Natural killer cell (primary cell): ENCODE data around the gene REEP1. TPM values are rescaled to one million over a fixed set of nuclear protein-coding genes. Genes with fewer than 3 reads are reported as not detected.
A peak's percentile ranks its signal among the peaks of the same experiment; 100 is the strongest.

Experiments
- ATAC-seq, 3 donors: fragments of 150-1000 bp in 2 of 3; fragments of 200-7000 bp in 1 of 3; cut with Tn5 transposase; 1 replicate in 1 of 3; 2 replicates in 2 of 3; pipeline ENCODE4 v1.10.0; 2021; ENCODE audit warnings: mild to moderate bottlenecking in 2 of 3, moderate library complexity in 2 of 3
- DNase-seq, 2 donors: peaks; one replicate each; pipeline versions ENCODE4 v3.0.0 to v3.0.0-alpha.2; 2013 to 2021; ENCODE audit warnings: mixed read lengths in 1 of 2
- H3K27ac ChIP-seq: one replicate; pipeline ENCODE4 v1.5.1; 2013; ENCODE audit warnings: mild to moderate bottlenecking, low read length
- H3K27me3 ChIP-seq: one replicate; pipeline ENCODE4 v1.6.1; 2013; ENCODE audit warnings: low read length; ENCODE audit not compliant: control insufficient read depth, insufficient read depth
- H3K36me3 ChIP-seq: one replicate; pipeline ENCODE4 v1.6.1; 2013; ENCODE audit warnings: low read length; ENCODE audit not compliant: control insufficient read depth, insufficient read depth
- H3K4me1 ChIP-seq: one replicate; pipeline ENCODE4 v1.6.1; 2013; ENCODE audit warnings: low read length; ENCODE audit not compliant: control insufficient read depth, insufficient read depth
- H3K4me3 ChIP-seq: one replicate; pipeline ENCODE4 v1.5.1; 2013; ENCODE audit warnings: low read length
- H3K9me3 ChIP-seq: one replicate; pipeline ENCODE4 v1.6.1; 2013; ENCODE audit warnings: low read length; ENCODE audit not compliant: control insufficient read depth, insufficient read depth
- H3K27ac Mint-ChIP-seq, 2 donors: one replicate each; pipeline ENCODE4 v1.8.0; 2022; ENCODE audit warnings: mild to moderate bottlenecking in 2 of 2, mixed read lengths in 2 of 2, moderate library complexity in 1 of 2
- H3K27me3 Mint-ChIP-seq, 2 donors: one replicate each; pipeline ENCODE4 v1.8.0; 2022; ENCODE audit warnings: low read depth in 2 of 2, mixed read lengths in 2 of 2
- H3K36me3 Mint-ChIP-seq: one replicate; pipeline ENCODE4 v1.8.0; 2022; ENCODE audit warnings: mixed read lengths
- H3K4me1 Mint-ChIP-seq, 2 donors: one replicate each; pipeline ENCODE4 v1.8.0; 2022; ENCODE audit warnings: mixed read lengths in 2 of 2
- H3K4me3 Mint-ChIP-seq: one replicate; pipeline ENCODE4 v1.8.0; 2022; ENCODE audit warnings: mild to moderate bottlenecking, moderate library complexity, mixed read lengths
- H3K9me3 Mint-ChIP-seq, 2 donors: one replicate each; pipeline ENCODE4 v1.8.0; 2022; ENCODE audit warnings: mixed read lengths in 2 of 2
- WGBS: methylation state at CpG from one replicate; pipeline ENCODE4 v1.1.7; 2013; ENCODE audit warnings: missing lambda C conversion rate; ENCODE audit not compliant: insufficient coverage; 5-methylcytosine and 5-hydroxymethylcytosine counted together
- intact Hi-C: fragments of 100-400 bp; cut with micrococcal nuclease; formaldehyde crosslinking; loops from one replicate; pipeline ENCODE4 v1.14.2; 2022
- total RNA-seq, 4 donors: library from RNA; stranded (reverse); fragments of 120-200 nt in 1 of 4; gene quantifications; one replicate each; pipeline versions ENCODE4 v1.2.3 to v1.2.4, GENCODE V29; 2013 to 2022
- TF ChIP-seq, protein P1 (sequence below): fragments of 200-600 bp; IDR thresholded peaks from one replicate; pipeline ENCODE4 v1.8.0; 2022; ENCODE audit warnings: antibody characterized with exemption

The REEP1 gene
- total RNA-seq, 3 donors from 2014 or later (not counting 1 experiment from before 2014, with no cell fraction given) = 0.10 TPM; not detected in 2

DNA sequence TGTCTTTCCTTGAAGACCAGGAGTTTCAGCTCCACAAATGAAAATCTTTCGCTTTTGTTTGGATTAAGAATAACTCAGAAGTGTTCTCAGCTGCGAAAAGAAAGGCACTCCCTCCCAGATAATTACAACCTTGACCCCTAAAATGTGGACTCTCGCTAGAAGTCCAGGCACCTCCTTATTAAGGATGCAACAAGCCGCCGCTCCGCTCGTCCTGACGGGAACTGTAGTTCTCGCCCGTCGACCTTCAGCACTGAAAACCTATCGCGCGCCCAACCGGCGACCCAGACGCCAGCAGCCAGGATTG is 142.7 kb downstream of the REEP1 start:
- H3K36me3 ChIP-seq = peaks cover 7% of the 10 kb centered on the region
- intact Hi-C loops = loop anchor here (1.0 to 10.0 kb wide), 4 partner anchors 87 to 310 kb away; partner anchors contain the start of genes POLR1A, PTCD3 and ST3GAL5
- H3K27me3 ChIP-seq = no peaks in the 10 kb centered on the region
- H3K9me3 ChIP-seq = no peaks in the 10 kb centered on the region
- Mint-ChIP-seq H3K9me3 (no peaks in the 10 kb centered on the region), H3K4me3 (peak overlapping the region; percentile 97), H3K27me3 (no peaks in the 10 kb centered on the region), H3K36me3 (no peaks in the 10 kb centered on the region), H3K4me1 (peaks cover 54 to 61% of the 10 kb centered on the region in 2 donors), H3K27ac (peak overlapping the region; percentile 97)
- TF ChIP-seq, protein P1, sequence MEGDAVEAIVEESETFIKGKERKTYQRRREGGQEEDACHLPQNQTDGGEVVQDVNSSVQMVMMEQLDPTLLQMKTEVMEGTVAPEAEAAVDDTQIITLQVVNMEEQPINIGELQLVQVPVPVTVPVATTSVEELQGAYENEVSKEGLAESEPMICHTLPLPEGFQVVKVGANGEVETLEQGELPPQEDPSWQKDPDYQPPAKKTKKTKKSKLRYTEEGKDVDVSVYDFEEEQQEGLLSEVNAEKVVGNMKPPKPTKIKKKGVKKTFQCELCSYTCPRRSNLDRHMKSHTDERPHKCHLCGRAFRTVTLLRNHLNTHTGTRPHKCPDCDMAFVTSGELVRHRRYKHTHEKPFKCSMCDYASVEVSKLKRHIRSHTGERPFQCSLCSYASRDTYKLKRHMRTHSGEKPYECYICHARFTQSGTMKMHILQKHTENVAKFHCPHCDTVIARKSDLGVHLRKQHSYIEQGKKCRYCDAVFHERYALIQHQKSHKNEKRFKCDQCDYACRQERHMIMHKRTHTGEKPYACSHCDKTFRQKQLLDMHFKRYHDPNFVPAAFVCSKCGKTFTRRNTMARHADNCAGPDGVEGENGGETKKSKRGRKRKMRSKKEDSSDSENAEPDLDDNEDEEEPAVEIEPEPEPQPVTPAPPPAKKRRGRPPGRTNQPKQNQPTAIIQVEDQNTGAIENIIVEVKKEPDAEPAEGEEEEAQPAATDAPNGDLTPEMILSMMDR = no peak
- peaks cover 25% of the 10 kb centered on the region for H3K4me1 ChIP-seq
- no peak for DNase-seq
- peak overlapping the region; percentile 98 for H3K27ac ChIP-seq
- no peak for ATAC-seq
- WGBS = 0% methylated on average over 17 of the region's 17 CpGs
- peak overlapping the region; percentile 99 for H3K4me3 ChIP-seq

DNA sequence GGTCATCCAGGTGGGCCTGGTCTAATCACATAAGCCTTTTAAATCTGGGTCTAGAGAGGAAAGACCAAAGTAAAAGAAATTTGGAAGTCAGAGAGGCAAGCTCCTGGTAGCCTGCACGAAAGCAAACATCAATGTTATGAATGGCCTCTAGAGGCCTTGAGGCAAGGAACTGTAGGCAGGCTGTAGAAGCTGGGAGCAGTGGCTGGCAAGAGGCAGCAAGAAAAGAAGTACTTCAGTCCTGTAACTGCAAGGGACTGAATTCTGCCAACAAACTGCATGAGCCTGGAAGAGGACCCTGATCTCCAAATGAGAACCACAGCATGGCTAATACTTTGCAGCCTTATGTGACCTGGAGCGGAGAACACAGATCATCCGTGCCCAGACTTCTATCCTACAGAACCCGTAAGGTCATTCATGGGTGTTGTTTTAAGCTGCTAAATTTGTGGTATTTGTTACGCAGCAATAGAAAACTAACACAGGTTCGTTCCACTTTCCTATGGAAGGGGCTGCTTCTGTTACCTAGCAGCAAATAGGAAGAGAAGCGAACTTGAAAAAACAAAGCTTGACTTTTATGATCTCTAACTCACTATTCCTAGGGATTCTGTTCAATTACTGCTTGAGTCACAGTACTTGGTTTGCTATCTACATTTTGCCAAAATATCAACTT is 143.4 kb downstream of the REEP1 start:
- peaks cover 48 to 61% of the 10 kb centered on the region in 2 donors for H3K4me1 Mint-ChIP-seq
- H3K27ac ChIP-seq = peak overlapping the region; percentile 98
- H3K4me3 Mint-ChIP-seq = peak overlapping the region; percentile 97
- H3K4me3 ChIP-seq = peak overlapping the region; percentile 99
- 74% methylated on average over 7 of the region's 7 CpGs for WGBS
- H3K36me3 Mint-ChIP-seq = no peaks in the 10 kb centered on the region
- intact Hi-C loops = loop anchor here (10.0 kb wide), 1 partner anchor 309 kb away; the partner anchor contains the start of gene ST3GAL5
- no peaks in the 10 kb centered on the region for H3K9me3 Mint-ChIP-seq
- peak overlapping the region; percentile 97 for H3K27ac Mint-ChIP-seq
- ATAC-seq (no peak), DNase-seq (peak in 1 of 2 donors; percentile 17)
- no peaks in the 10 kb centered on the region for H3K27me3 Mint-ChIP-seq
- H3K4me1 ChIP-seq = peaks cover 24% of the 10 kb centered on the region
- H3K9me3 ChIP-seq = no peaks in the 10 kb centered on the region
- H3K27me3 ChIP-seq = no peaks in the 10 kb centered on the region
- TF ChIP-seq, protein P1 = no peak
- peaks cover 7% of the 10 kb centered on the region for H3K36me3 ChIP-seq

DNA sequence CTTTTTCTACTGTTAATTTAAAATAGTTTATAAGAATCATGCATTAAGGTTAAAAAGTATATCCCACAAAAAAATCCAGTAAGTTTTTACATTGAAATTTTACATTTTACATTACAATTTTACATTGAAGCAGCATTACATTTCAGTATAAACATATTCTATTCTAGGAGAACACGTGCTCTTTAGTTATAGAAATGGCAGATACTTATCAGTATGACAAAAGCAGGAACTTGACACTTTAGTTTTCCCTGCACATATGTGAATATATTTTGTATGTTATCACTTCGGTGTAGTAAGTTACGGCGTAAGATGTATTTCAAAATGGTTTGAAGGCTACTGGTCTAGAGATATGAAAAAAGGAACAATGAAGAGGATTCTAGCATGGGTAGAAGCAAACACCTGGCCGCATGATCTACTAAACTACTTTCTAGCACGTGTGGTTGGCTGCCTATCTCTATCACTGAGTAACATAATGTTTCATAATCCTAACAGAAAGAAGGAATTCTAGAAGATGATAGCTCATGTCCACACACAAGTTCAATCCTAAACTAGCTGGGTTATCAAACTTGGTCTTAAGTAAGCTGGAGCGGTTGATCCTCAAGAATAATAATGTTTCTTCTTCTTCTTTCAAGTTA is 147.5 kb downstream of the REEP1 start:
- H3K4me3 ChIP-seq = no peak overlapping the region
- no peaks in the 10 kb centered on the region for H3K9me3 ChIP-seq
- no peak overlapping the region for H3K27ac ChIP-seq
- TF ChIP-seq, protein P1 = no peak
- Mint-ChIP-seq H3K27ac (peak overlapping the region in 1 of 2 donors; percentile 19), H3K36me3 (no peaks in the 10 kb centered on the region), H3K27me3 (no peaks in the 10 kb centered on the region), H3K9me3 (no peaks in the 10 kb centered on the region), H3K4me1 (peaks cover 57 to 69% of the 10 kb centered on the region in 2 donors), H3K4me3 (no peak overlapping the region)
- DNase-seq (no peak), ATAC-seq (no peak)
- WGBS = 88% methylated on average over 5 of the region's 7 CpGs
- peaks cover 7% of the 10 kb centered on the region for H3K36me3 ChIP-seq
- intact Hi-C loops = loop anchor here (10.0 kb wide), 1 partner anchor 305 kb away; the partner anchor contains the start of gene ST3GAL5
- peaks cover 23% of the 10 kb centered on the region for H3K4me1 ChIP-seq
- H3K27me3 ChIP-seq = no peaks in the 10 kb centered on the region
